Activated T-helper 1 cell treated with anti-CD3 and anti-CD28 coated beads, Interleukin-2, amount 50 U/mL, for 16 hours (primary cell): ENCODE results near the gene TMEM178B.
"Not testable (repeated sequence)": the region's sequence is repeated elsewhere in the genome, so short reads cannot be mapped to it uniquely, and the experiment has no call there.

Experiments used
- DNase-seq, 2 donors: peaks; one replicate each; pipeline ENCODE4 v3.0.0-alpha.2; 2020; ENCODE audit warnings: low read depth in 1 of 2, low spot score in 1 of 2

Gene TMEM178B

DNA sequence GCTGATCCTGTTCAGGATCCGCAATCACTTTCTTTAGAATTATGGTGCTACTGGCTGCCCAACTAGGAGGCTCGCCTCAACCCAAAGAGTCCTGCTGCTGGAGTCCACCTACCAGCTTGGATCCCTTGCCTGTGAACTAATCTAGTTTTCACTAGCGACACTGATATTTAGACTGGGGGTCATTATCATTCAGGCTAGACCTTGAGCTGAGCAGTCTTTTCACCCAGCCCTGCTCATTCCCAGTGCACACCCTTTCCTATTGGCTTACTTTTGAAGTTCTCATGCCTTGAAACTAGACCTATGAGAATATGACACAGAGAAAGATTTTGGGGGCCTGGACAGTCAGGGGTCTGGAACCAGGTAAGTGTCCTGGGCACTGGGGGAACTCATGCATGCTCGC, 107.9 kb downstream of the TMEM178B start:
- no peak for DNase-seq

DNA sequence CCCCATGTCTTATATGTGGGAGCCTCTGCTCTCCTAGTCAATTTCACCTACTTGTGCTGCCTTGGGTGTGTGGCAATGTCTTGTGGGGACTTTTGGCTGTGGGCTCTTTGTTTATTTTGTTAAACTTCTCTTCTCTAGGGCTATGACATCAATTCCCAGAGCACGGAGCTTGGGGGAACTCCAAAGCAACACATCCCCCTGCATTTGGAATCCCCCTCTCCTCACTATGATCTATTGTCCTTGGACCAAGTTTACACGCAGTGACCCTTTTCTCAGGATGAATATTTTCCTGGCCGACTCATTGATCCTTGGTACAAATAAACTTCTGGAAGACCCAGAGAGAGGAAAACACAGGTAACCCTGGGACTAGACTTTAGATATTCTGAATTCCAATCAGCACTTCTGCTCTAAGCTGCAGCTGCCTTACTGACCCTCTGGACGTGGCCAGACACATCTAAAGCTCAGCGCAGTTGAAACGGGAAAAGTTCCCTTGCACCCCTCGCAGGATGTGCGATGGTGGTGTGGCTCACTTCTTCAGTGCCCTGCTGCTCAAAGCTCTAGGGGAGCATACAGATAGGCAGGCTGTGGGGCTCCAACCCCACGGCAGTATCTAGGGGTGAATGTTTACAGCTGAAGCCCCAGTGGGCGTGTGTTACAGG, 110.8 kb downstream of the TMEM178B start:
- DNase-seq, result no peak

DNA sequence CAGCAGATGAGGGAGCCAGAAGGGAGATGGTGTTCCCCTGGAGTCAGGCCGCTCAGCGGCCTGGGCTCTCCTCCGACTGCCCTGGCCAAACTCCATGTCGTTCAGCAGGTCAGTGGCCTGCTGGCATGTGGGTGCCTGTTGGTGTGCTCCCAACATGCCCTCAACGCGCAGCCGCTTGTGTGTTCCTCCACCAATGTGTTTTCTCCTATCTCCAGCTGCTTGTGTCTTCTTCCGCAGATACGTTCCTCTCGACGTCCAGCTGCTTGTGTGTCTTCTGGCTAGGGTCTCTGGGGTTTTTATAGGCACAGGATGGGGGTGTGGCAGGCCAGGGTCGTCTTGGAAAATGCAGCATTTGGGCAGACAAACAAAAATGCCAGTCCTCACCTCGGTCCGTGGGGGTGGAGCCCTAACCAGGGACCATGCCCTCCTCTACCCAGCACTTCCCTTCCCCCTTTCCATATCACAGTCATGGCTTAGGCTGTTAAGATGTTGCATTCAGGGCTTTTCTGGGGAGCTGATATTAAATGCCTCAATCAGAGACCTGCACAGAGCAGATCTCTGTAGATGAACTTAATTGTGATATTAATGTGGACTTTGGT, 111.6 kb downstream of the TMEM178B start:
- no peak for DNase-seq

DNA sequence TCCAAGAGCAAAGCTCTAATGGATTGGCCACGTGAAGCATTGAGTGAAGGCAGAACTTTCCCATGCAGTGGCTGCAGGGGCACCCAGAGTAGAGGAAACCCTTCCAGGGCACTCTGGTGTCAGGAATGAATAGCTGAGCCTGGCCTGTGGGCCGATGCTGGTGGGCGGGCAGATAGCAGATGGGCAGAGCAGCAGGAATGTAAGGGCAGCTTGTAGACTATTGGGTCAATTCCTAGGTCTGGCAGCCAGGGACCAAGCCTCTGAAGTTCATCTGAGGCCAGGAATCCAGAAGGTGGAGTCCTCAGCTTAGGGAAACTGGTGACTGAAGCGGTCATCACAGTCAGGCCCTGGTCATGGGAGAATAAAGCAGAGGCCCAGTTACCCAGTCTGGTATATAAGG, 115.4 kb downstream of the TMEM178B start:
- DNase-seq, result no peak

DNA sequence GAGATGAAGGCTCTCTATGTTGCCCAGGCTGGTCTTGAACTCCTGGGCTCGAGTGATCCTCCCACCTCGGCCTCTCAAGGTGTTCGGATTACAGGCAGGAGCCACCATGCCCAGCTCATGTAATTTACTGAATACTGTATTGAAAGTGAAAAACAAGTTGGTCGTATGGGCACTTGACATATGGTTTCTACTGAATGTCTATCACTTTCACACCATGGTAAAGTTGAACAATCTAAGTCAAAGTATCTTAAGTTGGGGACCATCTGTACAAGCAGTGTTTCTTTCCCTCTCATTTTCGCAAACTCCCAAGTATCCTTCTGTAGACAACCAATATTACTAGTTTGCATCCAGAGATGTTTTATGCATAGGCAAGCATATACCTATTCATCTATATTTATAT, 116.6 kb downstream of the TMEM178B start:
- no peak for DNase-seq

DNA sequence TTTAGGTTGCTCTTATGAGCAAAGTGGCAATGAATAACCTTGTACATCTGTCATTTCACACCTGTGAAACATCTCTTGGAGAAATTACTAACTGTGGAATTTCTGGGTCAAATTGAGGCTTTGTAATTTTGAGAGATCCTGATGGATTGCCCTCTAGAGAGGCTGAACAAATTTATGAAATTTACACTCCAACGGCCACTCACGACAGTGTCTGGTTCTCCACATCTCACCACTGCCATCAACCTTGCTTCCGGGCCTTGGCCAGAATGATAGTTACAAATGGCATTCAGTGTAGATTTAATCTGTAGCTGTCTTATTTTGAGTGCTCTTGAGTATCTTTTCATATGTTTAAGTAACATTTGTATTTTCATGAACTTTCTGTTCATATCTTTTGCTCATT, 117.4 kb downstream of the TMEM178B start:
- DNase-seq, result no peak

DNA sequence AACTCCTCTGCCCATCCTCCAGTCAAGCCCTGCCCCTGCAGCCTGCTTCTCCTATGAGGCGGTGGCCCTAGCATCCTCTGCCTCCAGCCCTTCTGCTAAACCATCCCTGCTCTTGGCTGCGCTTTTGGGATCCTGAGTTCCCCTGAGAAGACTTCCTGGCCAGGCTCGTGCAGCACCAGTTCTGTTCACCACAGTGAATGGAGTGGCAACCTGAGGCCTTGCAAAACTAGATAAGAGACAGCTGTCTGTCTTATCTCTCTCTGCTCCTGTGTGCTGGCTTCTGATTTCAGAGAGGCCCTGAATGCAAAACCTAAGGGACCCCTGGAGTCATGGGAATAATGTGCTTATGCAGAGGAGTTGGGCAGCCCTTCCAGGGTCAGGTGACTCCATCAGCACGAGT, 119.2 kb downstream of the TMEM178B start:
- DNase-seq, result no peak

DNA sequence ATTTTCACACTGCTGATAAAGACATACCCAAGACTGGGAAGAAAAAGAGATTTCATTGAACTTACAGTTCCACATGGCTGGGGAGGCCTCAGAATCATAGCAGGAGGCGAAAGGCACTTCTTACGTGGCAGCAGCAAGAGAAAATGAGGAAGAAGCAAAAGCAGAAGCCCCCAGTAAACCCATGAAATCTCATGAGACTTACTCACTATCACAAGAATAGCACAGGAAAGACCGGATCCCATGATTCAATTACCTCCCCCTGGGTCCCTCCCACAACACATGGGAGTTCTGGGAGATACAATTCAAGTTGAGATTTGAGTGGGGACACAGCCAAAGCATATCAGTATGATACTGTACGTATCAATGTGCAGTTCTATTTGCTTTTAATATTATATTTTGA, 121.9 kb downstream of the TMEM178B start:
- DNase-seq, result not testable (repeated sequence)

DNA sequence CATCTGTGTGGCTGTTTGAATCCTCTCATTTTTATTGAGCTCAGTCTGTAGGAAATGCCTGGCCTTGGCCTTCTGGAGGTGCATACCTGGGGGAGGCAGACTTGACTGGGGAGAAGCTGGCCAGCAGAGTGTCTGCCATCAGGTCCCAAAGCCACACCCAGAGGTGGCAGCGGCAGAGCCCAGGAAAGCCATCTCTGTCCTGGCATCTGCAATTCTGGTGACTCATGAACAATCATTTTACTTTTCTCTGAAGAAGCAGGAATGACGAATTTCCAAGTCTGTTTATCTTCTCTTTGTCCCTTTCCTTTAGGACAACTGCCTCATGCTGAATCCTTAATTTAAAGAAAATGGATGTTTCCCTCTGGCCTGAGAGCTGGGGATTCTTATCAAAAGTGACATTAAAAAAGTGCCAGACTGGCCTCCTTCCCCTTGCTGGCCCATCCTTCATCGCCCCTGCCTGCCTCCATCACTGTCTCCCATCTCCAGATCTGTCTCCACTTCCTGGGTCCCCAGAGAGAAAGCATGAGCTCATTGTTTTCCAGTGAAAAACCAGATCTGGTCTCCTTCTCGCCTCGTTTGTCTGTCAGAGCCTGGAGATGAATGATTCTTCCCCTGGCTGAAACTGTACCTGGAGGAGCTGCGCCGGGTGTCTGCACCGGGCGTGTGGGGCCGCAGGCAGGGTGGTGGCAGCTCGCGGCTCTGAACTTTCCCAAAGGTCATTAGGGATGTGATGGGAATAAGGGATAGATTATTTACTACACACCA, 124.5 kb downstream of the TMEM178B start:
- DNase-seq, result no peak

DNA sequence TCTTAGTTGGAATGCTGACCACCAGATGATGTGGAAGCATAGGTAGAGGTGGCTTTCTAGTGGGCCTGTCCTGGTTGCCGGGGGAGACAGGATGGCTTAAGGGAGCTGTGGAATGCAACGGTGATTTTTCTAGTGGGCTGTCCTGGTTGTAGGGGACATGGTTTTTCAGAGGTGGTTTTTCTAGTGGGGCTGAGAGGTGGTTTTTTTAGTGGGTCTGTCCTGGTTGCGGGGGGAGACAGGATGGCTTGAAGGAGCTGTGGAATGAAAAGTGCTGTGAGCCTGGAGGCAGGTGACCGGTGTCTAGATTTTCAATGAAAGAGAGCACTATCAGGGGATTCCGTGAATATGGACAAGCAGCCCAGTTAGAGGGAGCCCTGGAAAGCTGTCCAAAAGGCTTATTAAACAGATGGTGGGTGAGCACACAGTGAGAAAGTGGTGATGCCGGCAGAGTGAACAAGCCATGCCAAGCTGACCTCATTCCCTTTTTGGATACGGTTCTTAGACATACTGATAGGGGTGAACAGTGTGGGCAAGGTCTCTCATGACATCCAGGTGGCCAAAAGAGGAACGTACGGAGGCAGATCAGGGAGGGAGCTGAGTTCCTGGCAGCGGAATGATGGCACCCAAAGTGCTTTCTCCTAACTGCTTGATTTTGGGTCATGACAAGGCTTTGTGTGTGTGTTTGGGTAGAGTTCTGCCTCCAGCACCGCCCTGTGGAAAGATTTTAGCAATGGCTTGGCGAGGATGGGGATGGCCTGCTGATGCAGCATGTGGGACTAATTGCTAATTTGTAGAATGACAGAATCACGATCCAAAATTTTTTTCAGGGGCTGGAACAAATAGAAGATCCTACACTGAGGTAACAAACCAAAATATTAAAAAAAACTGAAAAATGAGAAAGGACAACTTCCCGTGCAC, 126.6 kb downstream of the TMEM178B start:
- DNase-seq, result no peak

DNA sequence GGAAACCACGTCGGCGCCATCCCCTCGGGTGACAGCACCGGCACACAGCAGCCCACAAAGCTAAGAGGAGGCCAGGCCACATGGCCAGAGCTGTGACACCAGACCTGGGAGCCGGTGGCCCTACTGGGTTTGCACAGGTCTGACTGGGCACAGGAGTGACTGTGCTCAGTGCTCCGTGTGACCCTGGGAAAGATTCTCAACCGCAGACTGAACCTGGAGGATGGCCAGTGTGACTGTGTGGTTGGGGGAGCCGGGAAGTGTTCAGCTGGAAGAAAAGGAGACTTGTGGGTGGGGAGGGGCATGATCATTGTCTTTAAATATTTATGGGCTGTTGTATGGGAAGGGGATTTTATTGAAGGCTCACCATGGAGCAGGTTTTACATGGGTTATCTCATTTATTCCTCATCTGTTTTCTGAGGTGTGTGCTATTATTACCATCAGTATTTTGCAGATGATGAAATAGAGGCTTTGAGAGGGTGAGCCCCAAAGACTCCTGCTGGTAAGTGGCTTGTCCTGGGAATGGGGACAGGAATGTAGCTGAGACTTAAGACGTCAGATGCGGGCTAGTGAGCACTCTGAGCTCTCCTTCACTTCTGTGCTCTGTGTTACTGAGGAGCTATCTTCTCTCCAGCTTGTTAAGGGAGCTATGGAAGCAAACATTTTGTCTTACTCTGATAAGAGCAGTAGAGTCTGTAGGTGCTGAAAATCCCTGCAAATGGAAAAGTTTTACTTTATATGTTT, 127.5 kb downstream of the TMEM178B start:
- DNase-seq, result no peak

DNA sequence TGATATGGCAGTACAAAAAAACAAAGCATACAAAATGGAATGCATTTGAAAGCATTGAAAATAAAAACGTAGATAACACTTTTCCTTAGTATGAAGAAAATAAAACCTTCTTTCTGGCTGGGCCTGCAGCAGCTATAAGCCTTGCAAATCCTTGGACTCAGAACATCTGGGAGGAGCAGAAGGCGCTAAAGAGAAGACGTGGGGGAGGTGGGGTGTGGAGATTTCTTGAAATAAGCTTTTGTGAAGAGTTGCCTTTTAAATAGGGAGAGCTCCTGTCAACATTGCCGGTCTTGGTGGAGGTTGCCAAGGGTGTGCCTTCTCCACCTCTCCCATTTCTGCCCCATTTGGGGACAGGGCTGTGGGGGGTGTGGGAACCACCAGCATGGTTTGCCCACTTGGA, 128.7 kb downstream of the TMEM178B start:
- no peak for DNase-seq

DNA sequence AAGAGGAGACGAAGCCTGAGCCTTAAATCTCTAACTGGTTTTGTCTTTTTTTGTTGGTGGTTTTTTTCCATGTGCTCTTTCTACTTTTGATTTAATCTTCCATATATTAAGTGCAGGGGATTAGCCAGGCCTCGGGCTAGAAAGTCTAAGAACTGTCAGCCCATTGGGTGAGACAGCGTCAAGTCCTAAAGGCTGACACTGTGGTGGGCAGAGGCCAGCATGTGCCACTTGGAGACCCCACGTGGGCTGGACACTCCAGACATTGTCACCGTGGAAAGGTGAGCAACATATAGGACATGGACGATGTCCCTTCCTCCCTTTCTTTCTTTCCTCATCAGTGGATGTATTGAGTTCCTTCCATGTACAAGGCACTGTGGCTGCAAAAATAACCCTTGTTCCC, 129.3 kb downstream of the TMEM178B start:
- DNase-seq, result no peak

DNA sequence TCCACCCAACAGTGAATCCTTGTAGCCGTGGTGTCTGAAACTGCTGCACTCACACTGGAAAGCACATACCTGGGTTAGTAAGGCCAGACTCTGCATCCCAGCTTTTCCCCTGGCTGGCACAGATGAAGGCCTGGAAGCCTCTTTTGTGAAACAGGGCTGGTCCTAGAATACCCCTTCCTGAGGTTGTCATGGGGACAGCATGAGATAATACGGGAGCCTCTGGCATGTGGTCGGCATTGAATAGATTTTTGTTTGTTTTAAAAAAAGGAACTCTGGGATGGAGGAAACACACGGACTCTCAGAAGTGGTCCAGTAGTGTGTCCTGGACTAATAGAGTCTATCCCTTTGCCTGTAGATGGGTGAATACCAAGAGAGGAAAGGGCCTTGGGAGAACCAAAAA, 129.7 kb downstream of the TMEM178B start:
- DNase-seq, result no peak

DNA sequence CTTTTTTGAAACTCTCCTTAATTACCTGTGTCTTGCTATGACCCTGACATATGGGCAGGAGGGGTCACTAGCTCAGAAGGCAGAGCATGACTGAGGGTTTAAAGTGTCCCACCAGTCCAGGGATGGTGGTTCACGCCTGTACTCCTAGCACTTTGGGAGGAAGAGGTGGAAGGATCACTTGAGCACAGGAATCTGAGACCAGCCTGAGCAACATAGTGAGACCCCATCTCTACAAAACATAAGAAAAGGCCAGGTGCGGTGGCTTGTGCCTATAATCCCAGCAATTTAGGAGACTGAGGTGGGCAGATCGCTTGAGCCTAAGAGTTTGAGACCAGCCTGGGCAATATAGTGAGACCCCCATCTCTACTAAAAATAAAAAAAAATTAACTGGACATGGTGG, 133.8 kb downstream of the TMEM178B start:
- no peak for DNase-seq

DNA sequence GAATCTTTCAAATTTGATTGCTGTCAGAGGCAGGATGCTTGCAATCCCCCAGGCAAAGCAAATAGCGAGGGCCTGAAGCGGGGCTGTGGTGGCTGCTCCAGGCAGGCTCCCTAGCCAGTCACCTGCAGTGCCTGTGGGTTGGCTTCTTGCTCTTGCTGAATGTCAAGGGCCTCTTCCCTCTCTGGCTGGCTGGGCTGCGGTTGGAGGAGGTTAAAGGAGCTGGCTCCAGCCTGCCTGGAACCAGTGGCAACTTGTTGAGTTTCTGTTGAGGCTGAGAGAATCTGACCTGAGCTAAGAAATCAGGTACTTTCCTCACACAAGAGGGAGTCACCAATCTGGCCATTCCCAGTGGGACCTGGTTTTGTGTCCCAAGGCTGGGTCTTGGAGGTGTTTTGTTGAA, 134.7 kb downstream of the TMEM178B start:
- no peak for DNase-seq

DNA sequence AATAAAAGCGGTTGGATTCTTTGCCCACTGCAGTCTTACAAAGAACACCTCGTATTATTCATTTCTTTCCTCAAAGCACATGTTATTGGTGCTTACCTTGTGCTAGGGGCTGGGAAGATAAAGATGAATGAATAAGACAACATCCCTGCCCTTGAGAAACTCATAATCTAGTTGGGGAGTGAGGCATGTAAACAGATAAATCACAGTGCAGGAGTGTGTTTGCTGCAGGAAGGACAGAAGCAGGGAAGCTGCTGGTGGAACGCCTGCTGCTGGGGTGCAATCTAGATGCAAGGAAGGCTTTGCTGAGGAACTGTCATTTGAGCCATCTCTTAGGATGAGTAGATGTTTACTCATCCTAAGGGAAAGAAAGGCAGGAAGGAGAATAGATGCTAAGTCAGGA, 135.6 kb downstream of the TMEM178B start:
- DNase-seq, result no peak

DNA sequence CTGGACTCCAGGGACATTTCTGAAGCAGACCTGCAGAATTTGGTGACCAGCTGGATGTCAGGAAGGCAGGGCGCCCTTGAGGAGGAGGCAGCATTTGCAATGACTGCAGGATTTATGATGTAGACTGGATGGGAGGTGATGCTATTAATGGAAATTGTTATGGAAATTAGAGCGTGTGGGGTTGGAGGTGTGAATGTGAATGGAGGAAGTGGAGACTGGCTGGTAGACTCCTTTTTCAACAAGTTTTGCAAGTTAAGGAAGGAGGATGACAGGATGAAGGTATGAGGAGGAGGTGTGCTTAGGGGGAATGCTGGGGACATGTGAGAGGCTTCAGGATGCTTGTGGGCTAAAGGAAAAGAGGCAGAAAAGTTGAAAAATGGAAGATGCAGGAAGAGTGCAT, 137.0 kb downstream of the TMEM178B start:
- DNase-seq, result no peak

DNA sequence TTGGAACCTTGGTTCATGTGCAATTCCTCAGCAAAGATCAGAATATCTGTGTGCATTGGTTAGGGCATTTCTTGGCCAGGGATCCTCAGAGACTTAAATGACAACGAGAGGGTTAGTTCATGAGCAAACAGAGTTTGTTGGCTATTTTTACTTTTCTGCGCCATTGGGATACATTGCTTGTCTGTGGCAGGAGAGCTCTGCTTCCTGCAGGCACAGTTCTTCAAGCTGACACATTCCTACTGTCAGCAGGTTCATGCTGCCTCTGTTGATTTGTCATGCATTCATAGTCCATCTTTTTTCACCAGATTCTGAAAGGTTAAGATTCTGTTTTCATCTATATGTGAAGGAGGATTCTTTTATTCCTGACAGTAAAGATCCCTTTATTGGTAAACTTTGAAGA, 139.4 kb downstream of the TMEM178B start:
- DNase-seq, result no peak

DNA sequence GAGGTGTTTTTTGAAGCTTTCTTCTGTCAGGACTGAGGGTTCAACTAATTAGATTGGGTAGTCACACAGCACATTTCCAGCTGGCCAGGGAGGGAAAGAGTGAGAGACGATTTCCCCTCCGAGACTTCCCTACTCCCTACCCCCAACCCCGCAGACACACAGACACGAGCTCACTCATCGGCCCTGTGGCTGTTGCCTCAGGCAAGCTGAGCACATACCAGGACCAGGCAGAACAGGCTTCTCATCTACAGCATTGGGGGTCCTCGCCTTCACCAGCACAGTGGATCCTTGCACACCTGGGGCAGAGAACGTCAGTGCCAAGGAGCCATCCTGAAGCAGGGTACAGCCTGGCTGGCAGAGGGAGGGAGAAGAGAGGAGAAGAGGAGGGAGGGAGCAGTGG, 144.1 kb downstream of the TMEM178B start:
- DNase-seq, result no peak

DNA sequence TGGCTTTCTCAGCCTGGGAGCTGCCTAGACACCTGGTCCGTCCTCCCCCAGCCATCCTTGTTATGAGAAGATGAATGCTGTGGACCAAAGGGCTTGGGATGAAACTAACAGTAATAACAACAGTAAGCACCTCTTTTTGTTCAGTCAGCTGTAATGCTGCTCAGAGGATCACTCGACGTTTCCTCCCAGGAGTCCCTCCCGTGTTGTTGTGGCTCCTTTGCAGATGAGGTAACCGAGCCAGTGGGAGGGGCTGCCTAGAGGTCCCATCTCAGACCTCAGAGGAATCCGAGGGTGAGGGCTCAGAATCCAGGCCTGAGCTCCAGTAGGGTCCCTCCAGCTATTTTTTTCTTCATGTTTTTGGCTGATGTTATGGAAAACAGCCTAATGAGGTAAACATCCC, 145.1 kb downstream of the TMEM178B start:
- DNase-seq, result no peak
